Upper lobe of right lung (tissue), 1 donor: Measurements from ENCODE around the gene GP5. TPM values are rescaled to one million over a fixed set of nuclear protein-coding genes. Genes with fewer than 3 reads are reported as not detected.

ENCODE experiments used
- ATAC-seq: fragments of 200-7000 bp; cut with Tn5 transposase; one replicate; pipeline ENCODE4 v1.9.1; 2020; ENCODE audit warnings: mild to moderate bottlenecking, moderate library complexity
- DNase-seq: peaks from one replicate; pipeline ENCODE4 v3.0.0-alpha.2; 2020
- H3K27ac ChIP-seq: fragments of 200-600 bp; one replicate; pipeline ENCODE4 v1.8.0; 2022
- H3K27me3 ChIP-seq: fragments of 200-600 bp; one replicate; pipeline ENCODE4 v1.8.0; 2022; ENCODE audit warnings: mild to moderate bottlenecking
- H3K36me3 ChIP-seq: fragments of 200-600 bp; one replicate; pipeline ENCODE4 v1.8.0; 2022
- H3K4me1 ChIP-seq: fragments of 200-600 bp; one replicate; pipeline ENCODE4 v1.8.0; 2022
- H3K4me3 ChIP-seq: fragments of 200-600 bp; one replicate; pipeline ENCODE4 v1.8.0; 2022; ENCODE audit warnings: mild to moderate bottlenecking
- H3K9me3 ChIP-seq: fragments of 200-600 bp; one replicate; pipeline ENCODE4 v1.8.0; 2022
- CTCF ChIP-seq: fragments of 200-600 bp; IDR thresholded peaks from one replicate; pipeline ENCODE4 v1.8.0; 2022; ENCODE audit warnings: antibody characterized with exemption
- intact Hi-C: fragments of 100-400 bp; cut with DNase I; formaldehyde crosslinking; loops from one replicate; pipeline ENCODE4 v1.11.0; 2022
- total RNA-seq: library from RNA; stranded (reverse); fragmentation: NEBNext Ultra II Directional; extraction: Animal tissue kit (Norgen Biotek cat#: 25700); gene quantifications from one replicate; pipeline ENCODE4 v1.2.1, GENCODE V29; 2021
- donor health status: DM: no; HTN: yes; CAD: no; lungs with severe emphysema.

The GP5 gene
- total RNA-seq, 1 donor from 2014 or later: 0.26 TPM

- ATAC-seq (no peak), DNase-seq (no peak)
- no peaks in the 10 kb centered on the region for H3K9me3 ChIP-seq
- no peak overlapping the region for H3K27ac ChIP-seq
- H3K36me3 ChIP-seq: no peaks in the 10 kb centered on the region
- H3K27me3 ChIP-seq: no peaks in the 10 kb centered on the region
- no peaks in the 10 kb centered on the region for H3K4me1 ChIP-seq
- intact Hi-C loops: no loop called here
- H3K4me3 ChIP-seq: no peak overlapping the region
- TF ChIP-seq CTCF: no peak
Measured at GRCh38 chr3:194354315-194354714, 44.8 kb downstream of the GP5 start.

GRCh38 chr3:194352667-194353246 lies 46.3 kb downstream of the GP5 start:
- H3K36me3 ChIP-seq: no peaks in the 10 kb centered on the region
- H3K4me1 ChIP-seq: no peaks in the 10 kb centered on the region
- intact Hi-C loops: no loop called here
- peak; percentile 8 for ATAC-seq
- TF ChIP-seq CTCF: no peak
- no peaks in the 10 kb centered on the region for H3K9me3 ChIP-seq
- H3K27me3 ChIP-seq: no peaks in the 10 kb centered on the region
- no peak overlapping the region for H3K27ac ChIP-seq
- DNase-seq: no peak
- H3K4me3 ChIP-seq: no peak overlapping the region

GRCh38 chr3:194351952-194352536 lies 47.0 kb downstream of the GP5 start:
- DNase-seq (no peak), ATAC-seq (peak; percentile 16)
- Histone ChIP-seq H3K27me3 (no peaks in the 10 kb centered on the region), H3K4me1 (no peaks in the 10 kb centered on the region), H3K9me3 (no peaks in the 10 kb centered on the region), H3K27ac (no peak overlapping the region), H3K4me3 (no peak overlapping the region), H3K36me3 (no peaks in the 10 kb centered on the region)
- TF ChIP-seq CTCF: no peak
- intact Hi-C loops: no loop called here

- H3K27ac ChIP-seq: no peak within 1 kb of the TSS
- H3K4me1 ChIP-seq: no peaks in the 10 kb centered on the region
- no peaks in the 10 kb centered on the region for H3K9me3 ChIP-seq
- H3K36me3 ChIP-seq: no peaks in the 10 kb centered on the region
- no peak within 1 kb of the TSS for H3K4me3 ChIP-seq
- no peak for TF ChIP-seq CTCF
- intact Hi-C loops: no loop called here
- ATAC-seq (no peak), DNase-seq (no peak)
- H3K27me3 ChIP-seq: no peaks in the 10 kb centered on the region
Measured at GRCh38 chr3:194351080-194351672, 47.9 kb downstream of the GP5 start, which contains the start of gene CPN2. TSS of gene CPN2 (minus strand) at chr3:194351328. CDS start at chr3:194342702, 8,626 bp downstream.

GRCh38 chr3:194350726-194351071 lies 48.4 kb downstream of the GP5 start:
- DNase-seq: no peak
- Histone ChIP-seq H3K27ac (no peak overlapping the region), H3K36me3 (no peaks in the 10 kb centered on the region), H3K4me1 (no peaks in the 10 kb centered on the region), H3K4me3 (no peak overlapping the region), H3K9me3 (no peaks in the 10 kb centered on the region), H3K27me3 (no peaks in the 10 kb centered on the region)
- intact Hi-C loops: no loop called here
- ATAC-seq: no peak
- no peak for TF ChIP-seq CTCF
